HG03175 (cell line): ENCODE results near the gene CTSS.
"Not testable (repeated sequence)": the region's sequence is repeated elsewhere in the genome, so short reads cannot be mapped to it uniquely, and the experiment has no call there.

Experiments used
- ATAC-seq: cut with Tn5 transposase; IDR thresholded peaks from one replicate; pipeline ENCODE4 v1.9.1; 2021; ENCODE audit warnings: mild to moderate bottlenecking, moderate library complexity; ENCODE audit not compliant: unreplicated experiment

CTSS gene

GRCh38 chr1:150765296-150765976 lies at the start of gene CTSS:
Gene CTSS (minus strand): TSS chr1:150765778. CDS start chr1:150764763, 1,015 bp downstream.
- ATAC-seq: peak; percentile 85

- no peak for ATAC-seq
These were observed 47.6 kb upstream of the CTSS start for GRCh38 chr1:150813028-150813707.

GRCh38 chr1:150810958-150811659 lies 45.5 kb upstream of the CTSS start:
- no peak for ATAC-seq

- no peak for ATAC-seq
These were observed 44.1 kb upstream of the CTSS start for GRCh38 chr1:150809651-150810050.

- no peak for ATAC-seq
These were observed 43.3 kb upstream of the CTSS start for GRCh38 chr1:150808846-150809245.

- ATAC-seq: no peak
These were observed 42.5 kb upstream of the CTSS start, which contains the start of gene CTSK for GRCh38 chr1:150808121-150808520. Gene CTSK (minus strand): TSS chr1:150808260. CDS start chr1:150806805, 1,455 bp downstream.

- no peak for ATAC-seq
These were observed 41.9 kb upstream of the CTSS start for GRCh38 chr1:150807249-150808023.

GRCh38 chr1:150805899-150806298 lies 40.3 kb upstream of the CTSS start:
- no peak for ATAC-seq

- ATAC-seq: no peak
These were observed 39.1 kb upstream of the CTSS start for GRCh38 chr1:150804671-150805070.

GRCh38 chr1:150799089-150799488 lies 33.5 kb upstream of the CTSS start:
- no peak for ATAC-seq

GRCh38 chr1:150798525-150798924 lies 32.9 kb upstream of the CTSS start:
- ATAC-seq: no peak

GRCh38 chr1:150796374-150796773 lies 30.8 kb upstream of the CTSS start:
- ATAC-seq: no peak

- not testable (repeated sequence) for ATAC-seq
These were observed 28.2 kb upstream of the CTSS start for GRCh38 chr1:150793778-150794177.

GRCh38 chr1:150793221-150793620 lies 27.6 kb upstream of the CTSS start:
- no peak for ATAC-seq

- ATAC-seq: no peak
These were observed 26.0 kb upstream of the CTSS start for GRCh38 chr1:150791585-150791984.

GRCh38 chr1:150789396-150789795 lies 23.8 kb upstream of the CTSS start:
- ATAC-seq: no peak

GRCh38 chr1:150788946-150789345 lies 23.4 kb upstream of the CTSS start:
- no peak for ATAC-seq

GRCh38 chr1:150787455-150787854 lies 21.9 kb upstream of the CTSS start:
- ATAC-seq: no peak

GRCh38 chr1:150780510-150780909 lies 14.9 kb upstream of the CTSS start:
- no peak for ATAC-seq

GRCh38 chr1:150778409-150778808 lies 12.8 kb upstream of the CTSS start:
- ATAC-seq: no peak

- no peak for ATAC-seq
These were observed 12.0 kb upstream of the CTSS start for GRCh38 chr1:150777544-150777943.
